ENCODE data around the gene FN3KRP.

DNA sequence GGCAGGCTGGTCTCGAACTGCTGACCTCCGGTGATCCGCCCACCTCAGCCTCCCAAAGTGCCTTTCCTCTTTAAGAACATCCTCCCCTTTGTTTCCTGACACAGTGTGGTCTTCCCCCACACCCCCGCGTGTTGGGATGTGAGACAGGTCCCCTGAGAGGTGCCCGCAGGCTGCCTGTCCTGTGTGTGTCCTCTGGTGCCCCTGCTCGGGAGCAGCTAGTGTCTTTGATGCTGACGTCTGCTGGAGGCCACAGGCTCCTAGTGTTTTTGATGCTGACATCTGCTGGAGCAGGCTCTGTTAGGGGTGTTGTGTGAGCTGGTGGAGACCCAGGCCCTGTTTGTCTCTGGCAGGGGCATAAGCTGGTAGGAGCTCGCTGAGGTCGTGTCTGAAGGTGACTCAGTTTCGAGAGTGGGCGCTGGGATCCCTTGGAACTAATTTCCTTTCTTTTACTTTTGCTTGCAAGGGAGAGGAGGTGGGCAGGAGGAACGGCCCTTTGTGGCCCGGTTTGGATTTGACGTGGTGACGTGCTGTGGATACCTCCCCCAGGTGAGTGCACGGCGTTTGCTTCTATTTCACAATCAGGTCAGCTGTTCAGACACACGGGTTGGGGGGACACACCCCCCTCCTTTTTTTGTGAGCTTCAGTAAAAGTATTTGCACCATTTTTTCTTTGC lies 6.0 kb downstream of the FN3KRP start:
- TF ChIP-seq, protein P1, sequence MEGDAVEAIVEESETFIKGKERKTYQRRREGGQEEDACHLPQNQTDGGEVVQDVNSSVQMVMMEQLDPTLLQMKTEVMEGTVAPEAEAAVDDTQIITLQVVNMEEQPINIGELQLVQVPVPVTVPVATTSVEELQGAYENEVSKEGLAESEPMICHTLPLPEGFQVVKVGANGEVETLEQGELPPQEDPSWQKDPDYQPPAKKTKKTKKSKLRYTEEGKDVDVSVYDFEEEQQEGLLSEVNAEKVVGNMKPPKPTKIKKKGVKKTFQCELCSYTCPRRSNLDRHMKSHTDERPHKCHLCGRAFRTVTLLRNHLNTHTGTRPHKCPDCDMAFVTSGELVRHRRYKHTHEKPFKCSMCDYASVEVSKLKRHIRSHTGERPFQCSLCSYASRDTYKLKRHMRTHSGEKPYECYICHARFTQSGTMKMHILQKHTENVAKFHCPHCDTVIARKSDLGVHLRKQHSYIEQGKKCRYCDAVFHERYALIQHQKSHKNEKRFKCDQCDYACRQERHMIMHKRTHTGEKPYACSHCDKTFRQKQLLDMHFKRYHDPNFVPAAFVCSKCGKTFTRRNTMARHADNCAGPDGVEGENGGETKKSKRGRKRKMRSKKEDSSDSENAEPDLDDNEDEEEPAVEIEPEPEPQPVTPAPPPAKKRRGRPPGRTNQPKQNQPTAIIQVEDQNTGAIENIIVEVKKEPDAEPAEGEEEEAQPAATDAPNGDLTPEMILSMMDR (IDR thresholded peaks at IDR 0.05) = no peak
- no peak for TF ChIP-seq POLR2AphosphoS5 (IDR thresholded peaks at IDR 0.05)

Data from esophagus muscularis mucosa (tissue), 3 donors.